CD4-positive, alpha-beta T cell treated with Interferon alpha-2 for 1 hour (primary cell): ENCODE results near the gene MYH4.

Experiments used
- DNase-seq, 2 donors: peaks; one replicate each; pipeline ENCODE4 v3.0.0-alpha.2; 2020 to 2022

MYH4 gene

GRCh38 chr17:10469459-10469858, at the start of gene MYH4:
Gene MYH4 (minus strand): TSS chr17:10469559. CDS start chr17:10466745, 2,814 bp downstream.
- no peak for DNase-seq

- DNase-seq = no peak
Measured at GRCh38 chr17:10518271-10519037, 49.1 kb upstream of the MYH4 start, which contains the start of gene MYH1. Gene MYH1 (minus strand): TSS chr17:10518542. CDS start chr17:10516642, 1,900 bp downstream.

- DNase-seq = no peak
Measured at GRCh38 chr17:10516638-10517037, 47.3 kb upstream of the MYH4 start.

GRCh38 chr17:10516065-10516464, 46.7 kb upstream of the MYH4 start:
- no peak for DNase-seq

GRCh38 chr17:10513299-10514067, 44.1 kb upstream of the MYH4 start:
- no peak for DNase-seq

GRCh38 chr17:10512856-10513255, 43.5 kb upstream of the MYH4 start:
- no peak for DNase-seq

GRCh38 chr17:10499950-10500349, 30.6 kb upstream of the MYH4 start:
- no peak for DNase-seq

- DNase-seq = no peak
Measured at GRCh38 chr17:10492004-10492403, 22.6 kb upstream of the MYH4 start.

- no peak for DNase-seq
Measured at GRCh38 chr17:10482252-10482651, 12.9 kb upstream of the MYH4 start.

GRCh38 chr17:10477701-10478100, 8.3 kb upstream of the MYH4 start:
- no peak for DNase-seq

GRCh38 chr17:10474536-10474935, 5.2 kb upstream of the MYH4 start:
- no peak for DNase-seq

GRCh38 chr17:10471858-10472257, 2.5 kb upstream of the MYH4 start:
- no peak for DNase-seq

GRCh38 chr17:10463402-10463801, 6.0 kb downstream of the MYH4 start:
- no peak for DNase-seq

GRCh38 chr17:10460062-10460461, 9.3 kb downstream of the MYH4 start:
- DNase-seq = no peak

GRCh38 chr17:10458701-10459100, 10.7 kb downstream of the MYH4 start:
- DNase-seq = no peak

GRCh38 chr17:10457952-10458351, 11.4 kb downstream of the MYH4 start:
- DNase-seq = no peak

GRCh38 chr17:10447026-10447931, 22.1 kb downstream of the MYH4 start:
- DNase-seq = no peak

- DNase-seq = no peak
Measured at GRCh38 chr17:10439816-10440215, 29.5 kb downstream of the MYH4 start.

- DNase-seq = no peak
Measured at GRCh38 chr17:10435096-10435495, 34.3 kb downstream of the MYH4 start.

- DNase-seq = no peak
Measured at GRCh38 chr17:10429421-10430045, 39.8 kb downstream of the MYH4 start.

- DNase-seq = no peak
Measured at GRCh38 chr17:10428781-10429180, 40.6 kb downstream of the MYH4 start.

GRCh38 chr17:10421900-10422542, 47.3 kb downstream of the MYH4 start, which contains the start of gene MYH8:
Gene MYH8 (minus strand): TSS chr17:10421950. CDS start chr17:10420227, 1,723 bp downstream.
- no peak for DNase-seq
